ENCODE measurements around the gene MYH7. TPM values are rescaled to one million over a fixed set of nuclear protein-coding genes. Genes with fewer than 3 reads are reported as not detected.
A peak's percentile ranks its signal among the peaks of the same experiment; 100 is the strongest.

The MYH7 gene
- total RNA-seq, 2 donors from 2014 or later = 0.05 to 0.56 TPM

- Mint-ChIP-seq H3K27ac (no peak overlapping the region), H3K9me3 (no peaks in the 10 kb centered on the region), H3K4me3 (no peak overlapping the region), H3K4me1 (ENCODE audit: low read depth) (no peaks in the 10 kb centered on the region), H3K27me3 (ENCODE audit: low read depth) (no peaks in the 10 kb centered on the region), H3K36me3 (ENCODE audit: insufficient read depth in 2 of 2) (no peaks in the 10 kb centered on the region)
- no peak for DNase-seq
- ATAC-seq (replicated peaks in 1 of 2) = no peak
Observed at GRCh38 chr14:23380976-23381375, 54.5 kb downstream of the MYH7 start.

DNA sequence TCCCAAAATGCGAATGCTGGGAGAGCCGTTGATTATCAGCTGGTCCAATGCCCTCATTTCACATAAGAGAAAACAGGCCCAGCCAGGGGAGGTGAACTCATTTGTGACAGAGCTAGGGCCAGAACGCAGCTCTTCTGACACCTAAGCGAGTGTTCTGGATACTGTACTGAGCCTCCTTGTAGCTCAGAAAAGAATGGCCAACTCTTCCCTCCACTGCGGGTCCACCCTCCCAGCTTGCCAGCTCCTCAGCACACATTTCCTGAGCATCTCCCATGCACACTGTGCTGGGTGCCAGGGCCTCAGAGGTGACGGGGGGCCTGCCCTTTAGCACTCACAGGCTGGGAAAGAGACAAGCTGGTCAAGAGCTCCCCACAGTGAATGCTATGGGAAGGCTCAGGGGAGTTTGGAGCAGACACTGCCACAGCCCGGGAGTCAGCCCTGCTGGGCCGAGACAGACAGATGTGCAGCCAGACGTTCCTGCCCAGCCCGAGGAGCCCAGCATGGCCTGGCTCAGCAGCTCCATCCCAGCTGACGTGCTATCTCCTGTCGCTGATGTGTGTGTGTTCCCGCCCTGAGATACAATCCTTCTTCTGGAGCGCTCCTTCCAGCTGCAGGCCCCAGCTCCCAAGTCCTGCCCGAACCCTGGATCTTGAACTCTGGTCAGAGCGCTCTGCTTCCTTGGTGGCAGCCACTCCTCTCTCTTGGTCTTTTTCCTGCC, 55.1 kb downstream of the MYH7 start:
- no peaks in the 10 kb centered on the region for H3K4me1 Mint-ChIP-seq (ENCODE audit: low read depth)
- no peaks in the 10 kb centered on the region for H3K36me3 Mint-ChIP-seq (ENCODE audit: insufficient read depth in 2 of 2)
- no peak overlapping the region for H3K4me3 Mint-ChIP-seq
- ATAC-seq (replicated peaks in 1 of 2) (peak; percentile 6 to 28), DNase-seq (no peak)
- H3K27me3 Mint-ChIP-seq (ENCODE audit: low read depth) = no peaks in the 10 kb centered on the region
- H3K9me3 Mint-ChIP-seq = no peaks in the 10 kb centered on the region
- no peak overlapping the region for H3K27ac Mint-ChIP-seq

- Mint-ChIP-seq H3K27ac (no peak overlapping the region), H3K36me3 (ENCODE audit: insufficient read depth in 2 of 2) (no peaks in the 10 kb centered on the region), H3K27me3 (ENCODE audit: low read depth) (no peaks in the 10 kb centered on the region), H3K4me3 (no peak overlapping the region), H3K4me1 (ENCODE audit: low read depth) (no peaks in the 10 kb centered on the region), H3K9me3 (no peaks in the 10 kb centered on the region)
- ATAC-seq (replicated peaks in 1 of 2) (peak; percentile 81 to 84), DNase-seq (peak; percentile 72)
Observed at GRCh38 chr14:23379366-23380196, 55.9 kb downstream of the MYH7 start.

DNA sequence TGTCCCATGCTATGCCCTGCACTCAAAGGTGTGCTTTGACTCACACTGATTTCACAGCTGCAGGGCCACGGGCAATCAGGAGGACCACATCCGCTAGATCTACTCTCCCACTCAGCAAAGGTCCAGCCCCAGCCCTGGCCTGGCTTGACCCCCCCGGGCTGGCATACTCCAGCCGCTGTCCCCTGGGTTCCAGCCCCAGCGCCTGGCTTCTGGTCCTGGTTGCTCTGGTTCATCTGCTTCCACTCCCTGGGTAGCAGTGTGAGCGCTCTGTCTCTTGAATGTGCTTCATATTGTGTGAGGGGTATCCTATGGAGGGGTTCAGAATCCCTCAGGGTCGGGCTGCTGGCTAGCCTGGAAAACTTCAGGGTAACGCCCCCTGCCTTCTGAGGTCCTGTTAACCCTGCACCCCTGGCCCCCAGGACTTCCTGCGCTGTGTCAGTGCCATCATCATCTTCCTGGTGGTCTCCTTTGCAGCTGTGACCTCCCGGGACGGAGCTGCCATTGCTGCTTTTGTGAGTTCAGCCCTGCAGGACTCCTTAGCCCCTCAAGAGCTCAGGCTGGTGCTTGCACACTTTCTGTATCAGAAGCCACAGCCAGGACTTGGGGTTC, 56.7 kb downstream of the MYH7 start:
- no peak overlapping the region for H3K27ac Mint-ChIP-seq
- DNase-seq (no peak), ATAC-seq (replicated peaks in 1 of 2) (no peak)
- no peaks in the 10 kb centered on the region for H3K27me3 Mint-ChIP-seq (ENCODE audit: low read depth)
- no peaks in the 10 kb centered on the region for H3K9me3 Mint-ChIP-seq
- H3K36me3 Mint-ChIP-seq (ENCODE audit: insufficient read depth in 2 of 2) = no peaks in the 10 kb centered on the region
- no peak overlapping the region for H3K4me3 Mint-ChIP-seq
- no peaks in the 10 kb centered on the region for H3K4me1 Mint-ChIP-seq (ENCODE audit: low read depth)

GRCh38 chr14:23377573-23378563, 57.6 kb downstream of the MYH7 start:
- no peaks in the 10 kb centered on the region for H3K4me1 Mint-ChIP-seq (ENCODE audit: low read depth)
- H3K36me3 Mint-ChIP-seq (ENCODE audit: insufficient read depth in 2 of 2) = no peaks in the 10 kb centered on the region
- DNase-seq (no peak), ATAC-seq (replicated peaks in 1 of 2) (no peak)
- no peaks in the 10 kb centered on the region for H3K9me3 Mint-ChIP-seq
- H3K27ac Mint-ChIP-seq = no peak overlapping the region
- H3K27me3 Mint-ChIP-seq (ENCODE audit: low read depth) = no peaks in the 10 kb centered on the region
- H3K4me3 Mint-ChIP-seq = no peak overlapping the region

DNA sequence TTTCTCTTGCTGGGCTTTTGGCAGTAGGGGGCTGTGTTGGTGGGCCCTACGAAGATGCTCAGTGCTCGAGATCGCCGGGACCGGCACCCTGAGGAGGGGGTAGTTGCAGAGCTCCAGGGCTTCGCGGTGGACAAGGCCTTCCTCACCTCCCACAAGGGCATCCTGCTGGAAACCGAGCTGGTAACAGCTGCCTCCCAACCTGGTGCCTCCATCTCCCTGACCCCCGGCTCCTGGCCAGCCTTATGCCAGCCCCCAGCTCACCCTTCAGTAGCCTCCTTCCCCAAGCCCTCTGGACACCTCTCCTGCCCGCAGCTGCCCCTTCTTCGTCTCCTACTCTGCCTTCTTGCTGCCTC, 58.3 kb downstream of the MYH7 start:
- DNase-seq (no peak), ATAC-seq (replicated peaks in 1 of 2) (no peak)
- Mint-ChIP-seq H3K4me1 (ENCODE audit: low read depth) (no peaks in the 10 kb centered on the region), H3K4me3 (no peak overlapping the region), H3K27me3 (ENCODE audit: low read depth) (no peaks in the 10 kb centered on the region), H3K27ac (no peak overlapping the region), H3K9me3 (no peaks in the 10 kb centered on the region), H3K36me3 (ENCODE audit: insufficient read depth in 2 of 2) (no peaks in the 10 kb centered on the region)

- Mint-ChIP-seq H3K4me1 (ENCODE audit: low read depth) (no peaks in the 10 kb centered on the region), H3K27ac (no peak within 1 kb of the TSS), H3K9me3 (no peaks in the 10 kb centered on the region), H3K36me3 (ENCODE audit: insufficient read depth in 2 of 2) (no peaks in the 10 kb centered on the region), H3K4me3 (no peak within 1 kb of the TSS), H3K27me3 (ENCODE audit: low read depth) (no peaks in the 10 kb centered on the region)
- no peak for ATAC-seq (replicated peaks in 1 of 2)
- DNase-seq = no peak
Observed at GRCh38 chr14:23376482-23377197, 58.8 kb downstream of the MYH7 start, which contains the start of gene CMTM5. Gene CMTM5, plus strand, starts transcription at chr14:23377046. Its CDS starts 206 bp downstream, at chr14:23377252.

GRCh38 chr14:23375527-23376251, 59.8 kb downstream of the MYH7 start:
- no peak for DNase-seq
- no peaks in the 10 kb centered on the region for H3K27me3 Mint-ChIP-seq (ENCODE audit: low read depth)
- H3K27ac Mint-ChIP-seq = no peak overlapping the region
- no peaks in the 10 kb centered on the region for H3K4me1 Mint-ChIP-seq (ENCODE audit: low read depth)
- H3K9me3 Mint-ChIP-seq = no peaks in the 10 kb centered on the region
- H3K4me3 Mint-ChIP-seq = no peak overlapping the region
- no peaks in the 10 kb centered on the region for H3K36me3 Mint-ChIP-seq (ENCODE audit: insufficient read depth in 2 of 2)
- no peak for ATAC-seq (replicated peaks in 1 of 2)

GRCh38 chr14:23373041-23373440, 62.4 kb downstream of the MYH7 start:
- Mint-ChIP-seq H3K36me3 (ENCODE audit: insufficient read depth in 2 of 2) (no peaks in the 10 kb centered on the region), H3K4me1 (ENCODE audit: low read depth) (no peaks in the 10 kb centered on the region), H3K27ac (no peak overlapping the region), H3K27me3 (ENCODE audit: low read depth) (peaks cover 8% of the 10 kb centered on the region), H3K4me3 (no peak overlapping the region), H3K9me3 (no peaks in the 10 kb centered on the region)
- ATAC-seq (replicated peaks in 1 of 2) (no peak), DNase-seq (no peak)

DNA sequence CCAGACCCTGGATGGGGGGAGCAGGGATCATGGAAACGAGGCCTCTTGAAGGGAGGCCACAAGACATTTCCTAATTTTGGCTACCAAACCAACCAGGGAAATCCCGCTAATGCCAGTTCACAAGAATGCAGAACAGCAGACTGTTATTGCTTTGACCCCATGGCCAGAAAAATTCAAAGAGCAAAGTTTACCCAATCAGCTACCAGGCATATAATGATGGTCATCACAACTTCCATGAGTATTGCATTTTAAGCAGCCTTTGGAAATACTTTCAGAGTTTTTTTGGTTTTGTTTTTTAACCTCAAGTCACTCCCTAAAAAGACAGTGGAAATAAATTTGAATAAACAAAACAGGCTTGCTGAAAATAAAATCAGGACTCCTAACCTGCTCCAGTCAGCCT, 63.0 kb downstream of the MYH7 start, which contains the start of gene IL25:
Gene IL25, plus strand, starts transcription at position 301 of the 400 bp plus-strand sequence.
- no peak for DNase-seq
- no peaks in the 10 kb centered on the region for H3K9me3 Mint-ChIP-seq
- no peaks in the 10 kb centered on the region for H3K4me1 Mint-ChIP-seq (ENCODE audit: low read depth)
- H3K27ac Mint-ChIP-seq = no peak within 1 kb of the TSS
- no peak within 1 kb of the TSS for H3K4me3 Mint-ChIP-seq
- peaks cover 13% of the 10 kb centered on the region for H3K27me3 Mint-ChIP-seq (ENCODE audit: low read depth)
- no peak for ATAC-seq (replicated peaks in 1 of 2)
- no peaks in the 10 kb centered on the region for H3K36me3 Mint-ChIP-seq (ENCODE audit: insufficient read depth in 2 of 2)

GRCh38 chr14:23371865-23372264, 63.6 kb downstream of the MYH7 start:
- no peaks in the 10 kb centered on the region for H3K36me3 Mint-ChIP-seq (ENCODE audit: insufficient read depth in 2 of 2)
- H3K4me3 Mint-ChIP-seq = no peak overlapping the region
- peaks cover 19% of the 10 kb centered on the region for H3K27me3 Mint-ChIP-seq (ENCODE audit: low read depth)
- ATAC-seq (replicated peaks in 1 of 2) (no peak), DNase-seq (no peak)
- H3K27ac Mint-ChIP-seq = no peak overlapping the region
- no peaks in the 10 kb centered on the region for H3K9me3 Mint-ChIP-seq
- no peaks in the 10 kb centered on the region for H3K4me1 Mint-ChIP-seq (ENCODE audit: low read depth)

Measured in activated T-cell treated with anti-CD3 and anti-CD28 coated beads, Interleukin-2, amount 50 U/mL, for 72 hours (primary cell).